Measurements from ENCODE around the gene ABCC1.

GRCh38 chr16:15973421-15973820 lies 24.0 kb downstream of the ABCC1 start:
- TF ChIP-seq, protein P1, sequence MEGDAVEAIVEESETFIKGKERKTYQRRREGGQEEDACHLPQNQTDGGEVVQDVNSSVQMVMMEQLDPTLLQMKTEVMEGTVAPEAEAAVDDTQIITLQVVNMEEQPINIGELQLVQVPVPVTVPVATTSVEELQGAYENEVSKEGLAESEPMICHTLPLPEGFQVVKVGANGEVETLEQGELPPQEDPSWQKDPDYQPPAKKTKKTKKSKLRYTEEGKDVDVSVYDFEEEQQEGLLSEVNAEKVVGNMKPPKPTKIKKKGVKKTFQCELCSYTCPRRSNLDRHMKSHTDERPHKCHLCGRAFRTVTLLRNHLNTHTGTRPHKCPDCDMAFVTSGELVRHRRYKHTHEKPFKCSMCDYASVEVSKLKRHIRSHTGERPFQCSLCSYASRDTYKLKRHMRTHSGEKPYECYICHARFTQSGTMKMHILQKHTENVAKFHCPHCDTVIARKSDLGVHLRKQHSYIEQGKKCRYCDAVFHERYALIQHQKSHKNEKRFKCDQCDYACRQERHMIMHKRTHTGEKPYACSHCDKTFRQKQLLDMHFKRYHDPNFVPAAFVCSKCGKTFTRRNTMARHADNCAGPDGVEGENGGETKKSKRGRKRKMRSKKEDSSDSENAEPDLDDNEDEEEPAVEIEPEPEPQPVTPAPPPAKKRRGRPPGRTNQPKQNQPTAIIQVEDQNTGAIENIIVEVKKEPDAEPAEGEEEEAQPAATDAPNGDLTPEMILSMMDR (conservative IDR thresholded peaks at IDR 0.05), result no peak
- TF ChIP-seq EZH2 (IDR thresholded peaks at IDR 0.05; ENCODE audit: low read depth), result no peak
